Measurements from ENCODE around the gene STAT5A. TPM values are rescaled to one million over a fixed set of nuclear protein-coding genes. Genes with fewer than 3 reads are reported as not detected.

STAT5A gene
- total and polyA plus RNA-seq, 9 of the 15 experiments (the other 6 are each of a cell fraction or from before 2014, with no cell fraction given), result 79.9 to 415 (median 196) TPM

DNA sequence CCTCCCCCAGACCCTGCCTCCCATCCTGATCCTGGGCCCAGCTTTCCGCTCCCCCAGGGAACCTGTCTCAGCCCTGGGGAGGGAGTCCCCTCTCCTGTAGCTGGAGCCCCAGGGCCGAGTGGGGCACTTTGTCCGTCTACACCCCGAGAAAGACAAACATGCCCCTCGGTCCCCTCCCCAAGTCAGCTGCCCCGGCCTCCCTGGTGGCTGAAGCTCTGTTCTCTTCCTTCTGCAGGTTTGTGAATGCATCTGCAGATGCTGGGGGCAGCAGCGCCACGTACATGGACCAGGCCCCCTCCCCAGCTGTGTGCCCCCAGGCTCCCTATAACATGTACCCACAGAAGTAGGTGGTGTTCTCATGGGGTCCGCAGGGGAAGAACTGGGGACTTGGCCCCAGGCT is 20.8 kb downstream of the STAT5A start (continued):
- TF ChIP-seq, protein P1, sequence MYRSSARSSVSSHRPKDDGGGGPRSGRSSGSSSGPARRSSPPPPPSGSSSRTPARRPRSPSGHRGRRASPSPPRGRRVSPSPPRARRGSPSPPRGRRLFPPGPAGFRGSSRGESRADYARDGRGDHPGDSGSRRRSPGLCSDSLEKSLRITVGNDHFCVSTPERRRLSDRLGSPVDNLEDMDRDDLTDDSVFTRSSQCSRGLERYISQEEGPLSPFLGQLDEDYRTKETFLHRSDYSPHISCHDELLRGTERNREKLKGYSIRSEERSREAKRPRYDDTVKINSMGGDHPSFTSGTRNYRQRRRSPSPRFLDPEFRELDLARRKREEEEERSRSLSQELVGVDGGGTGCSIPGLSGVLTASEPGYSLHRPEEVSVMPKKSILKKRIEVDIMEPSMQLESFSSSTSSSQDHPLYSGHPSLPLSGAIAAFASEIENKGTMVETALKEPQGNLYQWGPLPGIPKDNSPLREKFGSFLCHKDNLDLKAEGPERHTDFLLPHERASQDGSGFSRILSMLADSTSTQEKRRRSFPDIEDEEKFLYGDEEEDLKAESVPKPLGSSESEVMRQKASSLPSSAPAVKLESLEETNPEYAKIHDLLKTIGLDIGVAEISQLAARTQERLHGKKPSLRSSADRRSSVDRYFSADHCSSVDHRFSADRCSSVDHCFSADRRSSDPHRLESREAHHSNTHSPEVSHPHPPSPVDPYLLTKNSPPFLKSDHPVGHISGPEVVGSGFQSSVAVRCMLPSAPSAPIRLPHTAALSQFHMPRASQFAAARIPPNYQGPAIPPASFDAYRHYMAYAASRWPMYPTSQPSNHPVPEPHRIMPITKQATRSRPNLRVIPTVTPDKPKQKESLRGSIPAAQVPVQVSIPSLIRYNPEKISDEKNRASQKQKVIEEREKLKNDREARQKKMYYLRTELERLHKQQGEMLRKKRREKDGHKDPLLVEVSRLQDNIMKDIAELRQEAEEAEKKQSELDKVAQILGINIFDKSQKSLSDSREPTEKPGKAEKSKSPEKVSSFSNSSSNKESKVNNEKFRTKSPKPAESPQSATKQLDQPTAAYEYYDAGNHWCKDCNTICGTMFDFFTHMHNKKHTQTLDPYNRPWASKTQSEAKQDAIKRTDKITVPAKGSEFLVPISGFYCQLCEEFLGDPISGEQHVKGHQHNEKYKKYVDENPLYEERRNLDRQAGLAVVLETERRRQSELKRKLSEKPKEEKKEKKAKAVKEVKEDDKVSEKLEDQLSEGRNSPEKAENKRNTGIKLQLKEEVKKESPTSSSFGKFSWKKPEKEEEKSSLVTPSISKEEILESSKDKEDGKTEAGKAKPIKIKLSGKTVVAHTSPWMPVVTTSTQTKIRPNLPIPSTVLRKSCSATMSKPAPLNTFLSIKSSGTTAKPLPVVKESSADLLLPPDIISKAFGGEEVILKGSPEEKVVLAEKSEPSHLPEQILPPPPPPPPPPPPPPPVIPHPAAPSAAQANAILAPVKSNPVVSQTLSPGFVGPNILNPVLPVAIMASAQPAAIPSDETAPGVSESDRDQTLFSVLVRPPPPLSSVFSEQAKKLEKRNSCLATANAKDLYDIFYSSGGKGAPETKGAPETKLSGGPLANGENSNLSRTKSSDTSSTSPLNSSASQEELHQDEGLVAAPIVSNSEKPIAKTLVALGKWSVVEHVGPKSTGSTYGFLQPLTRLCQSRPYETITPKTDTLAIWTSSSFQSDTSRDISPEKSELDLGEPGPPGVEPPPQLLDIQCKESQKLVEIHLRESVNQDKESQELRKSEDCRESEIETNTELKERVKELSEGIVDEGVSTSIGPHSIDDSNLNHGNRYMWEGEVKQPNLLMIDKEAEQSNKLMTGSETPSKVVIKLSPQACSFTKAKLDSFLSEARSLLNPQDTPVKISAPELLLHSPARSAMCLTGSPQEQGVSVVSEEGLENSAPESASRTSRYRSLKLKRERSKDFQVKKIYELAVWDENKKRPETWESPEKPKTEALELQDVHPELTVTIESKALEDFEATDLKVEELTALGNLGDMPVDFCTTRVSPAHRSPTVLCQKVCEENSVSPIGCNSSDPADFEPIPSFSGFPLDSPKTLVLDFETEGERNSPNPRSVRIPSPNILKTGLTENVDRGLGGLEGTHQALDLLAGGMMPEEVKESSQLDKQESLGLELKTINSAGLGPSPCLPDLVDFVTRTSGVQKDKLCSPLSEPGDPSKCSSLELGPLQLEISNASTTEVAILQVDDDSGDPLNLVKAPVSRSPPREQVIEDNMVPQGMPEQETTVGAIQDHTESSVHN (IDR thresholded peaks at IDR 0.05; ENCODE audit: borderline replicate concordance in 1 of 2, low read depth in 1 of 2), result no peak
- TF ChIP-seq KDM4B (IDR thresholded peaks at IDR 0.05; ENCODE audit: borderline replicate concordance in 2 of 2, low read depth in 1 of 2) (no peak), RBFOX2 (IDR thresholded peaks at IDR 0.05; ENCODE audit: low read depth, low read length) (peak; percentile 59), CAMTA2 (CRISPR knock-in tag; conservative IDR thresholded peaks at IDR 0.05) (no peak), ZBTB7A (IDR thresholded peaks at IDR 0.05; ENCODE audit: borderline replicate concordance, control insufficient read depth, low read depth, low read length) (0 out of 2 replicates have a peak, but pooled peaks have one; percentile 8), DPF2 (IDR thresholded peaks at IDR 0.05) (no peak), RAD21 (CRISPR knock-in tag; conservative IDR thresholded peaks at IDR 0.05 in 1 of 2, IDR thresholded peaks at IDR 0.05 in 1 of 2) (no peak), ZNF586 (CRISPR knock-in tag; conservative IDR thresholded peaks at IDR 0.05) (no peak), CEBPG (CRISPR knock-in tag; IDR thresholded peaks at IDR 0.05) (no peak), CEBPG (tag; conservative IDR thresholded peaks at IDR 0.05 in 1 of 2, IDR thresholded peaks at IDR 0.05 in 1 of 2) (no peak), PTTG1 (tag; IDR thresholded peaks at IDR 0.05; ENCODE audit: low read depth) (no peak), TGIF2 (CRISPR knock-in tag; IDR thresholded peaks at IDR 0.05) (no peak)
- TF ChIP-seq, protein P2, sequence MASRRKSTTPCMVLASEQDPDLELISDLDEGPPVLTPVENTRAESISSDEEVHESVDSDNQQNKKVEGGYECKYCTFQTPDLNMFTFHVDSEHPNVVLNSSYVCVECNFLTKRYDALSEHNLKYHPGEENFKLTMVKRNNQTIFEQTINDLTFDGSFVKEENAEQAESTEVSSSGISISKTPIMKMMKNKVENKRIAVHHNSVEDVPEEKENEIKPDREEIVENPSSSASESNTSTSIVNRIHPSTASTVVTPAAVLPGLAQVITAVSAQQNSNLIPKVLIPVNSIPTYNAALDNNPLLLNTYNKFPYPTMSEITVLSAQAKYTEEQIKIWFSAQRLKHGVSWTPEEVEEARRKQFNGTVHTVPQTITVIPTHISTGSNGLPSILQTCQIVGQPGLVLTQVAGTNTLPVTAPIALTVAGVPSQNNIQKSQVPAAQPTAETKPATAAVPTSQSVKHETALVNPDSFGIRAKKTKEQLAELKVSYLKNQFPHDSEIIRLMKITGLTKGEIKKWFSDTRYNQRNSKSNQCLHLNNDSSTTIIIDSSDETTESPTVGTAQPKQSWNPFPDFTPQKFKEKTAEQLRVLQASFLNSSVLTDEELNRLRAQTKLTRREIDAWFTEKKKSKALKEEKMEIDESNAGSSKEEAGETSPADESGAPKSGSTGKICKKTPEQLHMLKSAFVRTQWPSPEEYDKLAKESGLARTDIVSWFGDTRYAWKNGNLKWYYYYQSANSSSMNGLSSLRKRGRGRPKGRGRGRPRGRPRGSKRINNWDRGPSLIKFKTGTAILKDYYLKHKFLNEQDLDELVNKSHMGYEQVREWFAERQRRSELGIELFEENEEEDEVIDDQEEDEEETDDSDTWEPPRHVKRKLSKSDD (conservative IDR thresholded peaks at IDR 0.05; ENCODE audit: low read length), result no peak
- TF ChIP-seq, protein P3, sequence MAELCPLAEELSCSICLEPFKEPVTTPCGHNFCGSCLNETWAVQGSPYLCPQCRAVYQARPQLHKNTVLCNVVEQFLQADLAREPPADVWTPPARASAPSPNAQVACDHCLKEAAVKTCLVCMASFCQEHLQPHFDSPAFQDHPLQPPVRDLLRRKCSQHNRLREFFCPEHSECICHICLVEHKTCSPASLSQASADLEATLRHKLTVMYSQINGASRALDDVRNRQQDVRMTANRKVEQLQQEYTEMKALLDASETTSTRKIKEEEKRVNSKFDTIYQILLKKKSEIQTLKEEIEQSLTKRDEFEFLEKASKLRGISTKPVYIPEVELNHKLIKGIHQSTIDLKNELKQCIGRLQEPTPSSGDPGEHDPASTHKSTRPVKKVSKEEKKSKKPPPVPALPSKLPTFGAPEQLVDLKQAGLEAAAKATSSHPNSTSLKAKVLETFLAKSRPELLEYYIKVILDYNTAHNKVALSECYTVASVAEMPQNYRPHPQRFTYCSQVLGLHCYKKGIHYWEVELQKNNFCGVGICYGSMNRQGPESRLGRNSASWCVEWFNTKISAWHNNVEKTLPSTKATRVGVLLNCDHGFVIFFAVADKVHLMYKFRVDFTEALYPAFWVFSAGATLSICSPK (IDR thresholded peaks at IDR 0.05; ENCODE audit: borderline replicate concordance), result no peak

Measured in K562 (cell line).